WERI-Rb-1 (cell line): ENCODE measurements around the gene ZNF614.
A peak's percentile ranks its signal among the peaks of the same experiment; 100 is the strongest.

Experiments used
- DNase-seq: peaks from one replicate; pipeline ENCODE4 v3.0.0-alpha.2; 2020
- H3K27ac ChIP-seq: fragments of 250-450 bp; sonication (Bioruptor Pico); 2 replicates; pipeline ENCODE4 v1.5.1; 2020; ENCODE audit warnings: mild to moderate bottlenecking, moderate library complexity
- H3K27me3 ChIP-seq: fragments of 250-450 bp; sonication (Bioruptor Pico); 2 replicates; pipeline ENCODE4 v1.5.1; 2021; ENCODE audit warnings: mild to moderate bottlenecking, low read depth, moderate library complexity; ENCODE audit not compliant: insufficient read depth, severe bottlenecking
- H3K36me3 ChIP-seq: fragments of 250-450 bp; sonication (Bioruptor Pico); 2 replicates; pipeline ENCODE4 v1.5.1; 2020; ENCODE audit warnings: mild to moderate bottlenecking, moderate library complexity
- H3K4me3 ChIP-seq: 2 replicates; pipeline ENCODE4 v1.5.1; 2011; ENCODE audit warnings: low read depth, mild to moderate bottlenecking, control low read depth, low read length
- H3K9me3 ChIP-seq: fragments of 250-450 bp; sonication (Bioruptor Pico); 2 replicates; pipeline ENCODE4 v1.5.1; 2021; ENCODE audit warnings: mild to moderate bottlenecking, moderate library complexity; ENCODE audit not compliant: severe bottlenecking
- CTCF ChIP-seq: IDR thresholded peaks from 2 replicates; pipeline ENCODE4 v1.5.1; 2011; ENCODE audit warnings: low read depth, mild to moderate bottlenecking, control low read depth, inconsistent platforms, low read length

The ZNF614 gene

GRCh38 chr19:52022193-52022592, 6.0 kb downstream of the ZNF614 start:
- TF ChIP-seq CTCF, result no peak
- peaks cover 78% of the 10 kb centered on the region for H3K36me3 ChIP-seq
- H3K27me3 ChIP-seq, result no peaks in the 10 kb centered on the region
- no peak overlapping the region for H3K27ac ChIP-seq
- no peak overlapping the region for H3K4me3 ChIP-seq
- no peak for DNase-seq
- H3K9me3 ChIP-seq, result no peaks in the 10 kb centered on the region

GRCh38 chr19:52020506-52020905, 7.7 kb downstream of the ZNF614 start:
- Histone ChIP-seq H3K36me3 (peaks cover 85% of the 10 kb centered on the region), H3K9me3 (no peaks in the 10 kb centered on the region), H3K4me3 (no peak overlapping the region)

GRCh38 chr19:52010674-52011073, 17.5 kb downstream of the ZNF614 start:
- no peak for DNase-seq
- TF ChIP-seq CTCF, result no peak
- H3K4me3 ChIP-seq, result no peak overlapping the region
- H3K36me3 ChIP-seq, result peaks cover 13% of the 10 kb centered on the region
- no peak overlapping the region for H3K27ac ChIP-seq
- peaks cover 4% of the 10 kb centered on the region for H3K9me3 ChIP-seq
- no peaks in the 10 kb centered on the region for H3K27me3 ChIP-seq

More at GRCh38 chr19:52020506-52020905, 7.7 kb downstream of the ZNF614 start:
- no peak for DNase-seq
- TF ChIP-seq CTCF, result no peak
- H3K27ac ChIP-seq, result no peak overlapping the region
- no peaks in the 10 kb centered on the region for H3K27me3 ChIP-seq

GRCh38 chr19:52007806-52008557, 20.2 kb downstream of the ZNF614 start, which contains the start of gene ZNF615:
Gene ZNF615, minus strand, starts transcription at chr19:52008211. Its CDS starts 4,500 bp downstream, at chr19:52003711.
- Histone ChIP-seq H3K27ac (peak within 1 kb of the TSS; percentile 81), H3K36me3 (peaks cover 14% of the 10 kb centered on the region), H3K4me3 (peak within 1 kb of the TSS; percentile 88), H3K9me3 (peaks cover 4% of the 10 kb centered on the region), H3K27me3 (no peaks in the 10 kb centered on the region)
- TF ChIP-seq CTCF, result no peak
- peak; percentile 87 for DNase-seq

GRCh38 chr19:52007451-52007805, 20.8 kb downstream of the ZNF614 start:
- no peak for TF ChIP-seq CTCF
- Histone ChIP-seq H3K9me3 (peaks cover 4% of the 10 kb centered on the region), H3K27ac (no peak overlapping the region), H3K27me3 (no peaks in the 10 kb centered on the region), H3K4me3 (peak overlapping the region; percentile 88), H3K36me3 (peaks cover 10% of the 10 kb centered on the region)
- no peak for DNase-seq
